ENCODE results near the gene SLC2A13.
"Not testable (repeated sequence)": the region's sequence is repeated elsewhere in the genome, so short reads cannot be mapped to it uniquely, and the experiment has no call there.

Gene SLC2A13

GRCh38 chr12:40063414-40063813, 42.5 kb downstream of the SLC2A13 start:
- Histone ChIP-seq H3K4me3 (ENCODE audit: low read depth, low read length) (no peak overlapping the region), H3K9me3 (ENCODE audit: control insufficient read depth, insufficient read depth, low read depth, low read length) (no peaks in the 10 kb centered on the region), H3K36me3 (ENCODE audit: control insufficient read depth, insufficient read depth, low read length) (no peaks in the 10 kb centered on the region), H3K9ac (ENCODE audit: low read length) (no peak overlapping the region), H3K4me1 (ENCODE audit: control insufficient read depth, insufficient read depth, low read length) (no peaks in the 10 kb centered on the region), H3K27me3 (ENCODE audit: control insufficient read depth, insufficient read depth, low read length) (no peaks in the 10 kb centered on the region), H3K27ac (ENCODE audit: low read depth, low read length) (no peak overlapping the region)

GRCh38 chr12:40058721-40059190, 47.1 kb downstream of the SLC2A13 start:
- no peak overlapping the region for H3K27ac ChIP-seq (ENCODE audit: low read depth, low read length)
- H3K9me3 ChIP-seq (ENCODE audit: control insufficient read depth, insufficient read depth, low read depth, low read length), result no peaks in the 10 kb centered on the region
- no peaks in the 10 kb centered on the region for H3K27me3 ChIP-seq (ENCODE audit: control insufficient read depth, insufficient read depth, low read length)
- H3K36me3 ChIP-seq (ENCODE audit: control insufficient read depth, insufficient read depth, low read length), result no peaks in the 10 kb centered on the region
- H3K9ac ChIP-seq (ENCODE audit: low read length), result no peak overlapping the region
- no peak overlapping the region for H3K4me3 ChIP-seq (ENCODE audit: low read depth, low read length)
- no peaks in the 10 kb centered on the region for H3K4me1 ChIP-seq (ENCODE audit: control insufficient read depth, insufficient read depth, low read length)

- no peaks in the 10 kb centered on the region for H3K36me3 ChIP-seq (ENCODE audit: control insufficient read depth, insufficient read depth, low read length)
- no peaks in the 10 kb centered on the region for H3K27me3 ChIP-seq (ENCODE audit: control insufficient read depth, insufficient read depth, low read length)
- H3K4me3 ChIP-seq (ENCODE audit: low read depth, low read length), result no peak overlapping the region
- no peak overlapping the region for H3K9ac ChIP-seq (ENCODE audit: low read length)
- H3K4me1 ChIP-seq (ENCODE audit: control insufficient read depth, insufficient read depth, low read length), result peaks cover 6% of the 10 kb centered on the region; the same call in 1 of the 2 replicates
- no peaks in the 10 kb centered on the region for H3K9me3 ChIP-seq (ENCODE audit: control insufficient read depth, insufficient read depth, low read depth, low read length)
- no peak overlapping the region for H3K27ac ChIP-seq (ENCODE audit: low read depth, low read length)
Measured at GRCh38 chr12:40056373-40056772, 49.5 kb downstream of the SLC2A13 start.

- no peaks in the 10 kb centered on the region for H3K27me3 ChIP-seq (ENCODE audit: control insufficient read depth, insufficient read depth, low read length)
- H3K9me3 ChIP-seq (ENCODE audit: control insufficient read depth, insufficient read depth, low read depth, low read length), result no peaks in the 10 kb centered on the region
- H3K9ac ChIP-seq (ENCODE audit: low read length), result no peak overlapping the region
- H3K36me3 ChIP-seq (ENCODE audit: control insufficient read depth, insufficient read depth, low read length), result no peaks in the 10 kb centered on the region
- no peak overlapping the region for H3K4me3 ChIP-seq (ENCODE audit: low read depth, low read length)
- no peak overlapping the region for H3K27ac ChIP-seq (ENCODE audit: low read depth, low read length)
- peaks cover 6% of the 10 kb centered on the region; the same call in 1 of the 2 replicates for H3K4me1 ChIP-seq (ENCODE audit: control insufficient read depth, insufficient read depth, low read length)
Measured at GRCh38 chr12:40055776-40056175, 50.1 kb downstream of the SLC2A13 start.

- peaks cover 6% of the 10 kb centered on the region; the same call in 1 of the 2 replicates for H3K4me1 ChIP-seq (ENCODE audit: control insufficient read depth, insufficient read depth, low read length)
- no peak overlapping the region for H3K4me3 ChIP-seq (ENCODE audit: low read depth, low read length)
- H3K27me3 ChIP-seq (ENCODE audit: control insufficient read depth, insufficient read depth, low read length), result no peaks in the 10 kb centered on the region
- H3K36me3 ChIP-seq (ENCODE audit: control insufficient read depth, insufficient read depth, low read length), result no peaks in the 10 kb centered on the region
- H3K9me3 ChIP-seq (ENCODE audit: control insufficient read depth, insufficient read depth, low read depth, low read length), result no peaks in the 10 kb centered on the region
- no peak overlapping the region for H3K27ac ChIP-seq (ENCODE audit: low read depth, low read length)
- no peak overlapping the region for H3K9ac ChIP-seq (ENCODE audit: low read length)
Measured at GRCh38 chr12:40055228-40055579, 50.7 kb downstream of the SLC2A13 start.

GRCh38 chr12:40054555-40055227, 51.2 kb downstream of the SLC2A13 start:
- Histone ChIP-seq H3K27me3 (ENCODE audit: control insufficient read depth, insufficient read depth, low read length) (no peaks in the 10 kb centered on the region), H3K27ac (ENCODE audit: low read depth, low read length) (no peak overlapping the region), H3K4me1 (ENCODE audit: control insufficient read depth, insufficient read depth, low read length) (peaks cover 6% of the 10 kb centered on the region; the same call in 1 of the 2 replicates), H3K36me3 (ENCODE audit: control insufficient read depth, insufficient read depth, low read length) (no peaks in the 10 kb centered on the region), H3K9ac (ENCODE audit: low read length) (no peak overlapping the region), H3K4me3 (ENCODE audit: low read depth, low read length) (no peak overlapping the region), H3K9me3 (ENCODE audit: control insufficient read depth, insufficient read depth, low read depth, low read length) (no peaks in the 10 kb centered on the region)

GRCh38 chr12:40049268-40049667, 56.6 kb downstream of the SLC2A13 start:
- H3K27ac ChIP-seq (ENCODE audit: low read depth, low read length), result no peak overlapping the region
- H3K4me1 ChIP-seq (ENCODE audit: control insufficient read depth, insufficient read depth, low read length), result peaks cover 6% of the 10 kb centered on the region; the same call in 1 of the 2 replicates
- no peaks in the 10 kb centered on the region for H3K9me3 ChIP-seq (ENCODE audit: control insufficient read depth, insufficient read depth, low read depth, low read length)
- H3K4me3 ChIP-seq (ENCODE audit: low read depth, low read length), result no peak overlapping the region
- H3K9ac ChIP-seq (ENCODE audit: low read length), result no peak overlapping the region
- no peaks in the 10 kb centered on the region for H3K36me3 ChIP-seq (ENCODE audit: control insufficient read depth, insufficient read depth, low read length)
- H3K27me3 ChIP-seq (ENCODE audit: control insufficient read depth, insufficient read depth, low read length), result no peaks in the 10 kb centered on the region

GRCh38 chr12:40047002-40047401, 58.9 kb downstream of the SLC2A13 start:
- not testable (repeated sequence) for H3K9ac ChIP-seq (ENCODE audit: low read length); H3K27ac ChIP-seq (ENCODE audit: low read depth, low read length); H3K36me3 ChIP-seq (ENCODE audit: control insufficient read depth, insufficient read depth, low read length); H3K27me3 ChIP-seq (ENCODE audit: control insufficient read depth, insufficient read depth, low read length); H3K4me1 ChIP-seq (ENCODE audit: control insufficient read depth, insufficient read depth, low read length); H3K9me3 ChIP-seq (ENCODE audit: control insufficient read depth, insufficient read depth, low read depth, low read length); H3K4me3 ChIP-seq (ENCODE audit: low read depth, low read length)

- H3K27me3 ChIP-seq (ENCODE audit: control insufficient read depth, insufficient read depth, low read length), result no peaks in the 10 kb centered on the region
- H3K9ac ChIP-seq (ENCODE audit: low read length), result no peak overlapping the region
- H3K4me1 ChIP-seq (ENCODE audit: control insufficient read depth, insufficient read depth, low read length), result no peaks in the 10 kb centered on the region
- H3K9me3 ChIP-seq (ENCODE audit: control insufficient read depth, insufficient read depth, low read depth, low read length), result no peaks in the 10 kb centered on the region
- no peaks in the 10 kb centered on the region for H3K36me3 ChIP-seq (ENCODE audit: control insufficient read depth, insufficient read depth, low read length)
- no peak overlapping the region for H3K27ac ChIP-seq (ENCODE audit: low read depth, low read length)
- no peak overlapping the region for H3K4me3 ChIP-seq (ENCODE audit: low read depth, low read length)
Measured at GRCh38 chr12:40045656-40046055, 60.2 kb downstream of the SLC2A13 start.

GRCh38 chr12:40044396-40044795, 61.5 kb downstream of the SLC2A13 start:
- Histone ChIP-seq H3K4me1 (ENCODE audit: control insufficient read depth, insufficient read depth, low read length) (no peaks in the 10 kb centered on the region), H3K27ac (ENCODE audit: low read depth, low read length) (no peak overlapping the region), H3K36me3 (ENCODE audit: control insufficient read depth, insufficient read depth, low read length) (no peaks in the 10 kb centered on the region), H3K9me3 (ENCODE audit: control insufficient read depth, insufficient read depth, low read depth, low read length) (no peaks in the 10 kb centered on the region), H3K9ac (ENCODE audit: low read length) (no peak overlapping the region), H3K4me3 (ENCODE audit: low read depth, low read length) (no peak overlapping the region), H3K27me3 (ENCODE audit: control insufficient read depth, insufficient read depth, low read length) (no peaks in the 10 kb centered on the region)

GRCh38 chr12:40039598-40039997, 66.3 kb downstream of the SLC2A13 start:
- H3K4me1 ChIP-seq (ENCODE audit: control insufficient read depth, insufficient read depth, low read length), result peaks cover 3% of the 10 kb centered on the region; the same call in 1 of the 2 replicates
- H3K4me3 ChIP-seq (ENCODE audit: low read depth, low read length), result no peak overlapping the region
- H3K36me3 ChIP-seq (ENCODE audit: control insufficient read depth, insufficient read depth, low read length), result no peaks in the 10 kb centered on the region
- H3K9me3 ChIP-seq (ENCODE audit: control insufficient read depth, insufficient read depth, low read depth, low read length), result no peaks in the 10 kb centered on the region
- H3K27ac ChIP-seq (ENCODE audit: low read depth, low read length), result no peak overlapping the region
- no peaks in the 10 kb centered on the region for H3K27me3 ChIP-seq (ENCODE audit: control insufficient read depth, insufficient read depth, low read length)
- H3K9ac ChIP-seq (ENCODE audit: low read length), result no peak overlapping the region
